HL-60 (cell line): Measurements from ENCODE around the gene NPHP4.

ENCODE experiments used
- DNase-seq, 2 experiments: peaks; one replicate each; pipeline ENCODE4 v3.0.0-alpha.2; 2010 to 2020; ENCODE audit warnings: low read depth in 1 of 2, low spot score in 1 of 2
- H3K27ac ChIP-seq: fragments of 250-450 bp; sonication (Bioruptor Pico); replicated peaks from 2 replicates; pipeline ENCODE4 v1.5.1; 2020; ENCODE audit warnings: mild to moderate bottlenecking, moderate library complexity
- H3K27me3 ChIP-seq: fragments of 250-450 bp; sonication (Bioruptor Pico); 2 replicates; pipeline ENCODE4 v1.5.1; 2021; ENCODE audit warnings: mild to moderate bottlenecking, moderate library complexity; ENCODE audit not compliant: insufficient read depth, poor library complexity, severe bottlenecking
- H3K4me3 ChIP-seq: replicated peaks from 2 replicates; pipeline ENCODE4 v1.5.1; 2011; ENCODE audit warnings: mild to moderate bottlenecking, control low read depth, low read length; ENCODE audit not compliant: insufficient read depth
- CTCF ChIP-seq: IDR thresholded peaks from one replicate; pipeline ENCODE4 v1.5.1; 2011; ENCODE audit warnings: low read length, control low read depth, inconsistent platforms; ENCODE audit not compliant: insufficient read depth
- GABPA ChIP-seq: IDR thresholded peaks from 2 replicates; pipeline ENCODE4 v1.6.1; 2012; ENCODE audit warnings: low read depth
- POLR2AphosphoS5 ChIP-seq: IDR thresholded peaks from 2 replicates; pipeline ENCODE4 v1.6.1; 2012; ENCODE audit warnings: low read depth
- REST ChIP-seq: IDR thresholded peaks from 2 replicates; pipeline ENCODE4 v1.6.1; 2012; ENCODE audit warnings: low read depth; ENCODE audit not compliant: insufficient replicate concordance
- SPI1 ChIP-seq: IDR thresholded peaks from 2 replicates; pipeline ENCODE4 v1.6.1; 2012; ENCODE audit warnings: low read depth, mild to moderate bottlenecking, borderline replicate concordance

The NPHP4 gene

GRCh38 chr1:5947978-5948680 is 44.1 kb downstream of the NPHP4 start:
- no peaks in the 10 kb centered on the region for H3K27me3 ChIP-seq
- TF ChIP-seq GABPA = no peak
- no peak for TF ChIP-seq REST
- no peak for TF ChIP-seq SPI1
- TF ChIP-seq POLR2AphosphoS5 = no peak
- TF ChIP-seq CTCF = no peak
- H3K27ac ChIP-seq = no peak overlapping the region
- no peak overlapping the region for H3K4me3 ChIP-seq
- no peak for DNase-seq

GRCh38 chr1:5947071-5947821 is 45.0 kb downstream of the NPHP4 start:
- H3K27me3 ChIP-seq = no peaks in the 10 kb centered on the region
- no peak overlapping the region for H3K4me3 ChIP-seq
- H3K27ac ChIP-seq = no peak overlapping the region
- no peak for TF ChIP-seq SPI1
- no peak for TF ChIP-seq GABPA
- TF ChIP-seq POLR2AphosphoS5 = no peak
- no peak for TF ChIP-seq CTCF
- TF ChIP-seq REST = no peak
- DNase-seq = no peak

- Histone ChIP-seq H3K4me3 (no peak overlapping the region), H3K27ac (no peak overlapping the region), H3K27me3 (no peaks in the 10 kb centered on the region)
- TF ChIP-seq REST (no peak), POLR2AphosphoS5 (no peak), SPI1 (no peak)
- DNase-seq = no peak
Measured at GRCh38 chr1:5945445-5945844, 46.8 kb downstream of the NPHP4 start.
